T-helper 17 cell (primary cell): ENCODE measurements around the gene CNFN. TPM values are rescaled to one million over a fixed set of nuclear protein-coding genes. Genes with fewer than 3 reads are reported as not detected.

Source experiments
- ATAC-seq: fragments of 150-1000 bp; cut with Tn5 transposase; 2 replicates; pipeline ENCODE4 v1.10.0; 2021; ENCODE audit warnings: mild to moderate bottlenecking, moderate library complexity
- DNase-seq, 3 donors: peaks; one replicate each; pipeline versions ENCODE4 v3.0.0 to v3.0.0-alpha.2; 2020 to 2021
- H3K9me3 ChIP-seq: one replicate; pipeline ENCODE4 v1.7.0; 2013; ENCODE audit warnings: low read length, mild to moderate bottlenecking; ENCODE audit not compliant: control insufficient read depth, poor library complexity, severe bottlenecking
- H3K27ac Mint-ChIP-seq: one replicate; pipeline ENCODE4 v1.8.0; 2022; ENCODE audit warnings: mild to moderate bottlenecking, moderate library complexity, mixed read lengths
- H3K27me3 Mint-ChIP-seq: one replicate; pipeline ENCODE4 v1.8.0; 2022; ENCODE audit warnings: mixed read lengths
- H3K36me3 Mint-ChIP-seq: one replicate; pipeline ENCODE4 v1.8.0; 2022; ENCODE audit warnings: low read depth, mixed read lengths
- H3K4me1 Mint-ChIP-seq: one replicate; pipeline ENCODE4 v1.8.0; 2022; ENCODE audit warnings: mild to moderate bottlenecking, mixed read lengths
- H3K4me3 Mint-ChIP-seq: one replicate; pipeline ENCODE4 v1.8.0; 2022; ENCODE audit warnings: mild to moderate bottlenecking, moderate library complexity, mixed read lengths
- total RNA-seq, 4 donors: library from RNA in 2 of 4; stranded (reverse) in 2 of 4; gene quantifications; one replicate each; pipeline ENCODE4 v1.2.3 and lab custom pipeline; 2022 to 2026

Gene CNFN, protein sequence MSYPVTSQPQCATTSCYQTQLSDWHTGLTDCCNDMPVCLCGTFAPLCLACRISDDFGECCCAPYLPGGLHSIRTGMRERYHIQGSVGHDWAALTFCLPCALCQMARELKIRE
- not detected for total RNA-seq
- 0 to 0.12 reads per million in 2 donors for total RNA-seq (lab: John Stamatoyannopoulos, UW)

- H3K4me3 Mint-ChIP-seq = peak within 1 kb of the TSS; percentile 55
Observed at GRCh38 chr19:42389899-42390298, at the start of gene CNFN. TSS of gene CNFN (minus strand) at chr19:42390297. CDS start at chr19:42389037, 1,260 bp downstream.

DNA sequence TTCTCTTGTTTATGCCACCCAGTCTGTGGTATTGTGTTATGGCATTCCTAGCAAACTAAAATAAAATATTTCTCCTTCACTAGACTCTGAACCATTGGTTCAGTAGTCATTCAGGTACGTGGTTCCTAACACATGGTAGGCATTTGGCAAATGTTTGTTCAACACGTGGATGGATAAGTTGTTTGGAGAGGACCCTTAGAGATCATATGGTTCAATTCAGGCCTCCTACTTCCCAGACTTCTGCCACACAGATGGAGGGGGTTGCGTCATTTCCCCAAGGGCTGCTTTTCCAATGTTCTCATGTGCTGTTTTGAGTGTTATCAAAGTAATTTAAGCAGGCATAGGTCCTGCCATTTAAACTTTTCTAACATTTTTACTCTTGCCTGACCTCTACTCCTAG, 45.9 kb upstream of the CNFN start:
- Mint-ChIP-seq H3K4me1 (peaks cover 20% of the 10 kb centered on the region), H3K27ac (no peak overlapping the region), H3K27me3 (no peaks in the 10 kb centered on the region), H3K36me3 (no peaks in the 10 kb centered on the region), H3K4me3 (no peak overlapping the region)
- DNase-seq = no peak
- ATAC-seq = no peak
- H3K9me3 ChIP-seq = no peaks in the 10 kb centered on the region

More at GRCh38 chr19:42389899-42390298, at the start of gene CNFN:
- Mint-ChIP-seq H3K36me3 (peaks cover 11% of the 10 kb centered on the region), H3K27ac (no peak within 1 kb of the TSS), H3K27me3 (peaks cover 28% of the 10 kb centered on the region), H3K4me1 (peaks cover 15% of the 10 kb centered on the region)
- H3K9me3 ChIP-seq = no peaks in the 10 kb centered on the region
- no peak for DNase-seq
- ATAC-seq = no peak

DNA sequence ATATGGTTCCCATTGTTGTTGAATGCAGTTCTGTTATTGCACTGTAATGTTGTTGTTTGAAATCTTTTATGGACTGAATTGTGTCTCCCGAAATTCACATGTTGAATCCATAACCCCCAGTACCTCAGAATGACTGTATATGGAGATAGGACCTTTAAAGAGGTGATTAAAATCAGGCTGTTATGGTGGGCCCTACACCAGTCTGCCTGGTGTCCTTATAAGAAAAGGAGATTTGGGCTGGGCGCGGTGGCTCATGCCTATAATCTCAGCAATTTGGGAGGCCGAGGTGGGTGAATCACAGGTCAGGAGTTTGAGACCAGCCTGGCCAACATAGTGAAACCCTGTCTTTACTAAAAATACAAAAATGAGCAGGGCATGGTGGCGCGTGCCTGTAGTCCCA, 45.2 kb upstream of the CNFN start:
- ATAC-seq = no peak

DNA sequence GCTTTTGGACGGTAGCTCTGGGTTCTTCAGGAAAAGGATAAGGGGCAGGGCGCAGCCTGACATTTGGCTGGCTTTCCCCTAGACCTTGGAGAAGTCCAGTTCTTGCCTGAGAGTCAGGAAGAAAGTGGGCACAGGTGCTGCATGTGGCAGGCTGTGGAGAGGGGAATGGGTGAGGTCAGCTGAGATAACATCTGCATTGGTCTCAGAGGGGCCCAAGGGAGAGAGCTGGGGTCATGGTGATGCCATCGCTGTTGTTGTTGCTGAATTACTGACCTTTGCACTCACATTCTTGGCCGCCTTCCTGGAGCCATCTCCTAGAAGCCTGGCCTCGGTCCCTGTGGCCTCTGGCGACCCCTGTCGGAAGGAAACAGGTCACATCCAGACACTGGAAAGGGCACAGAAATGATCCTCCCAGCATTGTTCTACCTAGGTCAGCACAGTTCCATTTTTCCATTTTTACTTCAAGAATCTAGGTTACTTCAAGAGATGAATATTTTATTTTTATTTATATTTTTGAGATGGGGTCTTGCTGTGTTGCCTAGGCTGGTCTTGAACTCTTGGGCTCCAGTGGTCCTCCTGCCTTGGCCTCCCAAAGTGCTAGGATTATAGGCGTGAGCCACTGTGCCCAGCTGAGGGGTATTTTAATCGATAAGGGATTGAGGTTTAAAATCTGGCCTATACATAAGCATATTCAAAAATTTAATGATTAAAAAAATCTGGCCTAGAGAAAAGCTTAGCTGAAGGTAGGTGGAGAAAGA, 43.6 kb upstream of the CNFN start:
- ATAC-seq (peak; percentile 66), DNase-seq (peak; percentile 42 to 57 (median 43))
- H3K9me3 ChIP-seq = no peaks in the 10 kb centered on the region
- peak overlapping the region; percentile 41 for H3K27ac Mint-ChIP-seq
- H3K4me1 Mint-ChIP-seq = peaks cover 9% of the 10 kb centered on the region
- H3K4me3 Mint-ChIP-seq = no peak overlapping the region
- no peaks in the 10 kb centered on the region for H3K36me3 Mint-ChIP-seq
- no peaks in the 10 kb centered on the region for H3K27me3 Mint-ChIP-seq

More for the DNA sequence above, 45.2 kb upstream of the CNFN start:
- H3K27me3 Mint-ChIP-seq = no peaks in the 10 kb centered on the region
- H3K4me1 Mint-ChIP-seq = peaks cover 13% of the 10 kb centered on the region
- H3K9me3 ChIP-seq = no peaks in the 10 kb centered on the region
- H3K4me3 Mint-ChIP-seq = no peak overlapping the region
- DNase-seq = no peak
- no peak overlapping the region for H3K27ac Mint-ChIP-seq
- no peaks in the 10 kb centered on the region for H3K36me3 Mint-ChIP-seq

GRCh38 chr19:42431486-42431885, 41.4 kb upstream of the CNFN start:
- Mint-ChIP-seq H3K4me1 (peaks cover 6% of the 10 kb centered on the region), H3K27ac (no peak overlapping the region), H3K36me3 (no peaks in the 10 kb centered on the region), H3K27me3 (no peaks in the 10 kb centered on the region), H3K4me3 (no peak overlapping the region)
- no peak for DNase-seq
- H3K9me3 ChIP-seq = no peaks in the 10 kb centered on the region
- no peak for ATAC-seq

GRCh38 chr19:42428676-42429075, 38.6 kb upstream of the CNFN start:
- no peaks in the 10 kb centered on the region for H3K9me3 ChIP-seq
- Mint-ChIP-seq H3K27me3 (no peaks in the 10 kb centered on the region), H3K4me3 (no peak overlapping the region), H3K4me1 (peaks cover 11% of the 10 kb centered on the region), H3K27ac (peak overlapping the region; percentile 45), H3K36me3 (no peaks in the 10 kb centered on the region)
- no peak for DNase-seq
- no peak for ATAC-seq

GRCh38 chr19:42427313-42427712, 37.2 kb upstream of the CNFN start, which contains the start of gene LIPE:
TSS of gene LIPE (minus strand) at chr19:42427388. CDS start at chr19:42427149, 239 bp downstream.
- Mint-ChIP-seq H3K36me3 (no peaks in the 10 kb centered on the region), H3K4me1 (peaks cover 22% of the 10 kb centered on the region), H3K27ac (no peak within 1 kb of the TSS), H3K27me3 (no peaks in the 10 kb centered on the region), H3K4me3 (no peak within 1 kb of the TSS)
- no peaks in the 10 kb centered on the region for H3K9me3 ChIP-seq
- ATAC-seq = no peak
- no peak for DNase-seq

GRCh38 chr19:42426643-42427042, 36.5 kb upstream of the CNFN start:
- Mint-ChIP-seq H3K36me3 (no peaks in the 10 kb centered on the region), H3K4me1 (peaks cover 26% of the 10 kb centered on the region), H3K27me3 (no peaks in the 10 kb centered on the region), H3K27ac (no peak overlapping the region), H3K4me3 (no peak overlapping the region)
- DNase-seq (no peak), ATAC-seq (no peak)
- no peaks in the 10 kb centered on the region for H3K9me3 ChIP-seq

GRCh38 chr19:42424712-42425131, 34.6 kb upstream of the CNFN start:
- H3K4me1 Mint-ChIP-seq = peaks cover 40% of the 10 kb centered on the region
- DNase-seq = no peak
- no peaks in the 10 kb centered on the region for H3K27me3 Mint-ChIP-seq
- H3K9me3 ChIP-seq = no peaks in the 10 kb centered on the region
- H3K36me3 Mint-ChIP-seq = no peaks in the 10 kb centered on the region
- H3K27ac Mint-ChIP-seq = peak overlapping the region; percentile 39
- peak overlapping the region; percentile 98 for H3K4me3 Mint-ChIP-seq
- no peak for ATAC-seq

DNA sequence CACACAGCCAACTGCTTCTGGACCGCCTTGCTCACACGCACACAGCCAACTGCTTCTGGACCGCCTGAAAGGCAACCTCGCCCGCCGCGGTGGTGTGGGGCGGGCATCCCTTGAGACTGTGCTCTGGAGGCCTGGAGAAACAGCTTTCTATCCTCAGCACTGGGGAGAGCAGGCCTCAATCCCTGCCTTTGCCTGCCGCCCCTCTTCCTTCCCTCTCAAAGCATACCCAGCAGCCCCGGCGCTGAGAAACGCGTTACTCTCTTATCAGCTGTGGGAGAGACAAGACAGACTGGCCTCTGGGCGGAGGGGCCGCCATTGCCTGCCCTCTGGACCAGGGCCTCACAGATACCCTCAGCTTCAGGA, 34.2 kb upstream of the CNFN start:
- peak overlapping the region; percentile 39 for H3K27ac Mint-ChIP-seq
- ATAC-seq (no peak), DNase-seq (no peak)
- H3K9me3 ChIP-seq = no peaks in the 10 kb centered on the region
- H3K4me1 Mint-ChIP-seq = peaks cover 40% of the 10 kb centered on the region
- H3K27me3 Mint-ChIP-seq = no peaks in the 10 kb centered on the region
- no peaks in the 10 kb centered on the region for H3K36me3 Mint-ChIP-seq
- peak overlapping the region; percentile 98 for H3K4me3 Mint-ChIP-seq

GRCh38 chr19:42423462-42424344, 33.6 kb upstream of the CNFN start:
- DNase-seq (peak; percentile 82 to 89 (median 85)), ATAC-seq (peak; percentile 93)
- Mint-ChIP-seq H3K4me1 (peaks cover 40% of the 10 kb centered on the region), H3K27ac (peak overlapping the region; percentile 95), H3K36me3 (no peaks in the 10 kb centered on the region), H3K4me3 (peak overlapping the region; percentile 98), H3K27me3 (no peaks in the 10 kb centered on the region)
- H3K9me3 ChIP-seq = no peaks in the 10 kb centered on the region

- Mint-ChIP-seq H3K36me3 (no peaks in the 10 kb centered on the region), H3K4me1 (peaks cover 38% of the 10 kb centered on the region), H3K27me3 (no peaks in the 10 kb centered on the region), H3K4me3 (peak overlapping the region; percentile 98), H3K27ac (peak overlapping the region; percentile 95)
- H3K9me3 ChIP-seq = no peaks in the 10 kb centered on the region
- ATAC-seq (peak; percentile 38), DNase-seq (peak in 2 of 3 donors; percentile 39 to 51)
Observed at GRCh38 chr19:42422901-42423461, 32.9 kb upstream of the CNFN start.
